Activated T-cell treated with anti-CD3 and anti-CD28 coated beads, Interleukin-2, amount 50 U/mL, for 48 hours (primary cell): ENCODE measurements around the gene TPM4.

ENCODE experiments used
- DNase-seq, 2 experiments: peaks; one replicate each; pipeline ENCODE4 v3.0.0-alpha.2; 2020

Gene TPM4

GRCh38 chr19:16042533-16043085 is 33.7 kb upstream of the TPM4 start:
- no peak for DNase-seq

DNA sequence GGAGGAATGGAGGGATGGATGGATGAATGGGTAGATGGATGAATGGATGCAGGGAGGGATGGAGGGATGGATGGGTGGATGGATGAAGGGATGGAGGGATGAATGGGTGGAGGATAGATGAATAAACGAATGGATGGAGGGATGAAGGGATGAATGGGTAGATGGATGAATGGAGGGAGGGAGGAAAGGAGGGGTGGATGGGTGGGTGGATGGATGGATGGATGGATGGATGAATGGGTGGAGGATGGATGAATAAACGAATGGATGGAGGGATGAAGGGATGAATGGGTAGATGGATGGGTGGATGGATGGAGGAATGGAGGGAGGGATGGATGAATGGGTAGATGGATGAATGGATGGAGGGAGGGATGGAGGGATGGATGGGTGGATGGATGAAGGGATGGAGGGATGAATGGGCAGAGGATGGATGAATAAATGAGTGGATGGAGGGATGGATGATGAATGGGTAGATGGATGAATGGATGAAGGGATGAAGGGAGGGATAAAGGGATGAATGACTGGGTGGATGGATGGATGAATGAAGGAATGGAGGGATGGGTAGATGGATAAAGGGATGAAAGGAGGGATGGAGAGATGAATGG is 33.0 kb upstream of the TPM4 start:
- no peak for DNase-seq

- DNase-seq = no peak
Observed at GRCh38 chr19:16044746-16045145, 31.5 kb upstream of the TPM4 start.

DNA sequence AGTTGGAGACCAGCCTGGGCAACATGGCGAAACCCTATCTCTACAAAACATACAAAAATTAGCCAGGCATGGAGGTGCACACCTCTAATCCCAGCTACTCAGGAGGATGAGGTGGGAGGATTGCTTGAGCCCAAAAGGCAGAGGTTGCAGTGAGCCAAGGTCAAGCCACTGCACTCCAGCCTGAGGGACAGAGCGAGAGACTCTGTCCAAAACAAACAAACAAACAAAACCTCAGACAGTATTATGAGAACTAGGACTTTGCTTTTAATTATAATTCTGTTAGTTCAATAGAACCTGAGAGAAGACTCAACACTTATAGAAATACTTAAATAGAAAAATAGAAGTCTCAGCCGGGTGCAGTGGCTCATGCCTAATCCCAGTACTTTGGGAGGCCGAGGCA is 31.1 kb upstream of the TPM4 start:
- DNase-seq = no peak

- no peak for DNase-seq
Observed at GRCh38 chr19:16045893-16046292, 30.4 kb upstream of the TPM4 start.

DNA sequence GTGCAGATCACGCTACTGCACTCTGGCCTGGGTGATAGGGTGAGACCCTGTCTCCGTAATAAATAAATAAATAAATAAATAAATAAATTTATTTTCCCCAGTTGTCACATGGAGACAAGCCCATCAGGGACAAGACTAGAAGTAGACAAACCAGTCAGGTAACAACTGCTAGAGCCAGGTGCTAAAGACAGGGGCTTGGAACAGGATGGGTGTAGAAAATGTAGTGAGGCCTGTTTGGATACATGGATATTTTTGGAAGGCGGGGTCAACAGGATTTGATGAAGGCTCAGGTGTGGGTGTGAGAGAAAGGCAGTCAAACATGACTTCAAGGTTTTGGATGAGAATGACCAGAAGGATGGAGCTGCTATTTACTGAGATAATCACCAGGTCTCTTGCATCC is 27.7 kb upstream of the TPM4 start:
- DNase-seq = no peak

DNA sequence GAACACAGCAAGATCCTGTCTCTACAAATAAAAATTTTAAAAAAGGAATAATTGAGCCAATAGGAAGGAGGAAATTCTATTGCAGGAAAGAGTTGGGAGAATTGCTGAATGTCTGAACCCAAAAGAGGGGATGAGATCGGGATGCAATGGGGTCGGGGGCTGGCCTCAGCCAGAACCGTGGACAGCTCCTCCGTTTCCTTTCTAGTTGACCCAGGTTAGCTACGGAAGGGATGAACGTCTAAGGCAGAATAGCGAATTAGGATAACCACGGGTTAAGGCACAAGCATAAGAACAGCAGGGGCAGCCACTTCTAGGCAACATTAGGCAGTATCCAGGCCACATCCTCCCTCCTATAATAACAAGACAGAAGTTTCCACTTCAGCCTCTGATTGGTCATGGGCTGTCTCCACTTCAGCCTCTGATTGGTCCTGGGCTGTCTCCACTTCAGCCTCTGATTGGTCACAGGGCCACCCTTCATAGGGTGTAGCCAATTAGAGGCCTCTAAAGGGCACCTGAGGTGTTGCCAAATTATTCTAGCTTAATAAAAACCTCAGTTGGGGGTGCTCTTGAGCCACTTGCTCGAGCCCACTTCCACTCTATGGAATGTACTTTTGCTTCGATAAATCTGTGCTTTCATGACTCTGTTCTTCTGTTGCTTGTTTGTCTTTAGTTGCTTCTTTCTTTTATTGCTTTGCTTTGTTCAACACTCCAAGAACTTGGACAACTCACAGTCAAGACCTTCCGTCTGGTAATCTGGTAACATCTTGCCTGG is 24.9 kb upstream of the TPM4 start:
- DNase-seq = peak in 1 of 2 experiments; percentile 55

DNA sequence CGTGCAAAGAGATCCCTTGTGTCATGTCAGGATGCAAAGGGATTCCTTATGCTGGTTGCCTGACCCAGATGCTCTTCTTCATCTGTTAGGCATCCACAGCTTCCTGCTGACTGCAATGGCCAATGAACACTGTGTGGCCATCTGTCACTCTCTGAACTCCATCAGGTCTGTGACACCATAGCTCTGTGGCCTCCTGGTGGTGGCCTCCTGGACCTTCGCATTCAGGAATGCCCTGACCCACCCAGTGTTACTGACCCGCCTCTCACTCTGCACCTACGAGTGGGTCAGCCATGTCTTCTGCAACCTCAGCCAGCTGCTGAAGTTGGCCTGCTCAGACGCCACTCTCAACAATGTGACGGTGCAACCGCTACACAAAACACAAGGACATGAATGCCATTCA is 23.9 kb upstream of the TPM4 start:
- DNase-seq = no peak

DNA sequence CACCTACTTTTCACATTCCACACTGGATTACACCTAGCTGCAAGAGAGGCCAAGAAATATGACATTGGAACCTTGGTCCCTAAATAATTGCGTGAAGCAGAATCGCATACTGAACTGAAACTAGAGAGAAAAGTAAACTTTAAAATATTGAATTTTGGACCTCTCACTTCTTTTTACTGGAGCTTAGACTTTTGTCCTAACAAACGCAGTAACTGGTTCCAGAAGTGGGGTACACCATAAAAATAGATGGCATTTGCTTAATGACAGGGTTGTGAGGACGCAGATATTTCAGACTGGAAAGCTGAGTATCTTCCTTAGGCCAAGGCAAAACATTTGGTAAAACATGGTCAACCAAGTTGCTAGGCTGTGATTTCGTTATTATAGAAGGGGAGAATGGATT is 19.2 kb upstream of the TPM4 start:
- DNase-seq = no peak

DNA sequence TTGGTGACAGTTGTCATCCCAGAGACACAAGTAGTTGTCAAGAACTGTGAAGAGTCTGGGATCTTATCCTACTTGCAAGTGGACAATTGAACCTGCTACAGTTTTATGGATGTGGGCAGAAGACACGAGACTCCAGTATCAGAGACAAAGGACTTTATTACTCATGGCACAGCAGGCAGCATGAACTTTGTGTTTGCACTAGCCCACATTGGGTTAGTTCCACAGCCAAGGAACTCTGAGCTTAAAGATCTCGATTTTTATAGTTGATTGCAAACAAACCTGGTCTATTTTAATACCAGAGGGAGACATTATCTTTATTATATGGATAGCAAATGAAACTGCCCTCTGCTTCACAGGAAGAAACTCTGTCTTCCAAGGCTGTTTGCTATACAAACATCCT is 16.0 kb upstream of the TPM4 start:
- DNase-seq = no peak

DNA sequence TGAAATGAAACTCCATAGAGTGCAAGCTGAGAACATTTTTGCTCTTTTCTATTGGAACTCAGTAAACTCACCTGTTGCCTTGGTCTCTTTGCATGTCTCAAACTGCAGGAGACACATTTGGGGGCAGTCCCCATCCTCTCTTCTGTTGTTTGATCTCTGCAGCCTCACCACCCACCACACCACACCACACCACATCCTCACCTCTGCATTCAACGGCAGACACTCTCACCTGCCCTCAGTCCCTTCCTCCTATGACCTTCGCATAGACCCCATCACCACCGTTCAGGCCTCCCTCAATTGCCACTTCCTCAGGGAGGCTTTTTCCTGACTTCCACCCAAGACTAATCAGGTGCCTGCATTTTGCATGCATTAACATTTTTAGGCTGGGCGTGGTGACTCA is 14.4 kb upstream of the TPM4 start:
- peak in 1 of 2 experiments; percentile 53 for DNase-seq

- peak; percentile 84 to 85 for DNase-seq
Observed at GRCh38 chr19:16062789-16063188, 13.5 kb upstream of the TPM4 start.

DNA sequence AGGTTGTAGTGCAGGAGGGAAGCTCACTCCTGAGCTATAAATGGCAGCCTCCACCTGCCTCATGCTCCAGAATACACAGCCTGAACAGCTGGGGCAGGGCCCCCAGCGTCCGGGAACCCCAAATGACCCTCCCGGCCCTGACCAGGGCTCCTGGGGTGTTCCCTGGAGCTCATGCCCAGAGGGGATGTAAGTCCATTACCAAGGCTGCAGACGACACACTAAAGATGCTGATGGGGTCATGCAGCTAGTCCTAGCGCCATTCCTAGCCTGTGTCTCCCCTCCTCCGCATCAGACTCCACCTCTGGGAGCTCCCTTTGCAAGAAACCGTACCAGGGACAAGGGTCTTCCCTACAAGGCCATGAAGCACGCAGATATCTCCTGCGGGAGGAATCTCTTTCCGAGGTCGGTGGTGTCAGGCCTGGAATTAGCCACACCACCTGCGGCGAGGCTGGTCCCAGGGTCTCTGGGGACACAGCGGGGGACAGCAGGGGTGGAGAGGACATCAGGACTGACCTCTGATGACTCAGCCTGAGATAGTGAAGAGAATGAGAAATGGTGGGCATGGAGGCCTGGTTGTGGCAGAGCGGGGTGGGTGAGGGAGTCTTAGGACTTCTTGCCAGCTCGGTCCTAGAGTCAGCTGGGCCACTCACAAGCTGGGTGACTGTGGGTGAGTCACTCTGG is 11.9 kb upstream of the TPM4 start:
- DNase-seq = no peak

DNA sequence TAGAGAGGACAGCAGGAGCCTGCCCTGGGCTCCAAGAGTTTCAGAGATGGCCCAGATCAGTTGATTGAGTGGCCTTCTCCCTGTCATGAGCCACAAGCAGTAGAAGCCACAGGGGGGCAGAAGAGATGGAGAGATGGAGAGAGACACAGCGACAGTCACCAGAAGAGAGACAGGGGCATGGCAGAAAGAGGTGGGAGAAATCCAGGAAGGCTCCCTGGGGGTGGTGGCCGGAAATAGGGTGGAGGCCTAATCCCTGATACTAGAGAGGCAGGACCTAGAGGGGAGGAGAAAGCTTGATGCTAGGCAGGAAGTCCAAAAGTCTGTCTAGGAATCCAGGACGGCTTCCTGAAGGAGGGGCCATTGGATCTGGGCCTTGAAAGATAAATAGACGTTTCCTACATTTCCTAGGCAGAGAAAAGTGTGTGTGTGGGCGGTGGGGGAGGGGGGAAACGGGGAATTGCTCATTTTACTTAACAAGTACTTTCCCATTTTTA is 9.6 kb upstream of the TPM4 start:
- DNase-seq = peak; percentile 61 to 70

DNA sequence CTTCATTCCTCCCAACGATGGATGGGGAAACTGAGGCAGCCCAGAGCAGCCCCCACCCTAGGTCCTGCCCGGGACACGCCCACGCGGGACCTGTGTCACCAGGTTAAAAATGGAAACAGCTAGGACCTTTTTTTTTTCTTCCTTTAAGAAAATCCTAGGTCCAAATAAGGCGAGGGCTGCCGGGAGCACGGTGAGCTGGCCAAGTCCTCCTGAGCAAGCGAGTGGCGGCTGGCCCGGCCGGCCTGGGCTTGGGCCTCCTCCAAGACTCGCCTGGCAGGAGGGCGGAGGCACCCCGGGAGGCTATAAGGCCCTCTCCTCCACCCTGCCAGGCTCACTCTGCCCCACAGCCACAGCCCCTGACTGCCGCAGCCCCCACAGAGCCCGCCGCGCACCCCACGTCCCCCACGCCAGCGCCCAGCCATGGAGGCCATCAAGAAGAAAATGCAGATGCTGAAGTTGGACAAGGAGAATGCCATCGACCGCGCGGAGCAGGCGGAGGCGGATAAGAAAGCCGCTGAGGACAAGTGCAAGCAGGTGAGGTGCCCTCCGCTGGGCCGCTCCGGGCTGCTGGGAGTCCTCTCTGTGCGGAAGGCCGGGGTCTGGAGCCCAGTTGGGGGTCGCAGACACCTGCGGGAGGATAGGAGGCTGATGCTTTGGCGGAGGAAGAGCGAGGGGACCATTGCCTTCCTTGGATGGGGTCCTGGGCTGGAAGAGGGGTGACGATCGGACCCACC is 8.9 kb upstream of the TPM4 start:
- DNase-seq = no peak

DNA sequence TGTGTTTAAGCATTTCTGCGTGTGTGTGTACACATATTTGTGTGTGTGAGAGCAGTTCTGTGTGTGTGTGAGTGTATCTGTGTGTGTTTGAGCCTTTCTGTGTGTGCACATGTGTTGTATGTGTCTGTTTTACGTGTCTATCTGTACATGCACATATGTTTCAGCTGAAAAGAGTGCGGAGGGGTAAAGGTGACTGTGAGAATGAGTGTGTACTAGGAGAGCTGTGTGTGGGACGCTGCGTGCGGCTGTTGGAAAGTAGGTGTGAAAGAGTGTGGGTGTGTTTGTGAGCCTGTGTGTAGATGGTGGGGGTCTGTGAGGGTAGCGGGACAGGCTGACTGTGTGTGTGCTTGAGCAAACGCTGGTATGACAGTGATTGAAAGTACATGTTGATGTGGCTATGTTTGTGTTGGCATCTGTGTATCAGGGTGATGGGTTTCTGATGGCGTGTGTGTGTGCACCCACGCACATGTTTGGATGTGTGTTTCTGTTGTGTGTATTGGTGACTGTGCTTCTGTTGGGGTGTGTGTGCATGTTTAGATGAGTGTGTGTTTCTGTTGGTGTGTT is 7.5 kb upstream of the TPM4 start:
- no peak for DNase-seq

DNA sequence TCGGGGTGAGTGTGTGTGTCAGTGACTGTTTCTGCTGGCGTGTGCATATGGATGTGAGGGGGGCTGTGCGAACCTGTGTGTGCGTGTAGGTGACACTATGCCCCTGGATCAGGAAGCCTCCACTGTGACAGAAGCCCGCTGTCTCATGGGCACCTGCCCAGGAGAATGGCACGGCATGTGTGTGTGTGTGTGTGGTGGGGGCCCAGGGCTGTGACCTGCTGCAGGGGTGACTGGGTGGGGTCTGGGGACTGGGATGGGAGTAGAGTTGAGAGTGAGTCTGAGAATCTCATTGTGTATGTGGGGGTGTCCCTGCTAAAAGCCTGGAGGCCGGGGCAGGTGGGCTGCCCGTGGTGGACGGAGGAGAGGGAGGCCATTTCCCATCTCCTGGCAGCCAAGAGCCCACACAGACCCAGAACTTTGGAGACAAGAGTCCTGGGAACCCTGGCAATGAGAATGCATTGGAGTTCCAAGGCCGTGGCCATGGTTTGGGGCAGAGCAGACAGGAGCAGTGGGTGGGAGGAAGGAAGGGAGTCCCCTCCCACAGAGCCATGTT is 6.4 kb upstream of the TPM4 start:
- no peak for DNase-seq

GRCh38 chr19:16070366-16070990 is 5.8 kb upstream of the TPM4 start:
- peak; percentile 82 to 84 for DNase-seq

DNA sequence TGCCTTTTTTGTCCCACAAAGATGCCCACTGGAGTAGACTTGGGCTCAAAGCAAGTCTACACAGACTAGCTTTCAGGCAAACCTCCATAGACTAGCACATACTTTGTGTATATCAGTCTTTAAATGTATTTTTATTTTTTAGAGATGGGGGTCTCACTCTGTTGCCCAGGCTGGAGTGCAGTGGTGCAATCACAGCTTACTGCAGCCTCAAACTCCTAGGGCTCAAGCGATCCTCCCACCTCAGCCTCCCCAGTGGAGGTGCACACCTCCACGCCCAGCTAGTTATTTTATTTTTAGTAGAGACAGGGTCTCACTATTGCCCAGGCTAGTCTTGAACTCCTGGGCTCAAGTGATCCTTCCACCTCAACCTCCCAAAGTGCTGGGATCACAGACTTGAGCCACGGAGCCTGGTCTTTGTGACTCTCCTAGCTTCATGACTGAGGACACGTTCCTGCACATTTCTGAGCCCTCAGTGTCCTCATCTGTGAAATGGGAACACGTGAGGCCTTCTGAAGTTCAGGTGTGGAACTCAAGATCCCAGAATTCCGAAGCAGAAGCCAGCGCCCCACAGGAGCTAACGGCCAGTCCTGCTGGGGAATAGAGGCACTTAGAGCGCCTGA is 5.1 kb upstream of the TPM4 start:
- DNase-seq = no peak

GRCh38 chr19:16073481-16073880 is 2.8 kb upstream of the TPM4 start:
- no peak for DNase-seq

DNA sequence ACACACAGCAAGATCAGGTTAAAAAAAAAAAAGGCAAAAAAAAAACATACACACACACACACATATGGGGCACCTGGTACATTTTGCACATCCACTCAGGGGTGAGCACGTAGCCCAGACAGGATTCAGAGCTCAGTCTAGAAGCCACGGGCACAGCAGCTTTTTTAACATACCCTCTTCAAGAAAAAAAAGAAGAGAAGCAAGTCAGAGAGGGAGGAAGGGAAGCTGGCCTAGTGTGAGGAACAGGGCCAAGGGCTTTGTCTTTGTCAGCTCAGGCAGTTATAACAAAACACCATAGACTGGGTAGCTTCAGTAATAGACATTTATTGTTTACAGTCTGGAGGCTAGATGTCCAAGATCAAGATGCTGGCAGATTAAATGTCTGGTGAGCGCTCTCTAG is 2.3 kb upstream of the TPM4 start:
- DNase-seq = no peak
